H9 (cell line): Measurements from ENCODE around the gene TM4SF1. TPM values are rescaled to one million over a fixed set of nuclear protein-coding genes. Genes with fewer than 3 reads are reported as not detected.

ENCODE experiments used
- DNase-seq: peaks from one replicate; pipeline ENCODE4 v3.0.0-alpha.2; 2017
- H2AFZ ChIP-seq: one replicate; pipeline ENCODE4 v1.6.1; 2013; ENCODE audit warnings: mild to moderate bottlenecking, low read length, control low read depth, moderate library complexity
- H2AK5ac ChIP-seq: 2 replicates; pipeline ENCODE4 v1.6.1; 2013; ENCODE audit warnings: low read length, control low read depth, mixed read lengths; ENCODE audit not compliant: insufficient read length
- H2BK120ac ChIP-seq: one replicate; pipeline ENCODE4 v1.6.1; 2013; ENCODE audit warnings: low read depth, mild to moderate bottlenecking, low read length, control low read depth, inconsistent platforms; ENCODE audit not compliant: poor library complexity, severe bottlenecking
- H2BK12ac ChIP-seq: 2 replicates; pipeline ENCODE4 v1.6.1; 2013; ENCODE audit warnings: low read length, control low read depth, mixed read lengths, low read depth; ENCODE audit not compliant: insufficient read length
- H2BK15ac ChIP-seq: 2 replicates; pipeline ENCODE4 v1.6.1; 2013; ENCODE audit warnings: low read depth, low read length, control low read depth
- H2BK20ac ChIP-seq: one replicate; pipeline ENCODE4 v1.6.1; 2013; ENCODE audit warnings: low read depth, mild to moderate bottlenecking, low read length, control low read depth, inconsistent platforms; ENCODE audit not compliant: poor library complexity, severe bottlenecking
- H2BK5ac ChIP-seq: 2 replicates; pipeline ENCODE4 v1.6.1; 2013; ENCODE audit warnings: low read length, control low read depth, mixed read lengths; ENCODE audit not compliant: insufficient read length
- H3K14ac ChIP-seq: 2 replicates; pipeline ENCODE4 v1.6.1; 2013; ENCODE audit warnings: low read length, control low read depth; ENCODE audit not compliant: insufficient read depth
- H3K18ac ChIP-seq: 2 replicates; pipeline ENCODE4 v1.6.1; 2013; ENCODE audit warnings: low read depth, mild to moderate bottlenecking, mixed read lengths, low read length, control low read depth; ENCODE audit not compliant: insufficient read length
- H3K23ac ChIP-seq: 2 replicates; pipeline ENCODE4 v1.6.1; 2013; ENCODE audit warnings: low read length, control low read depth, mixed read lengths, low read depth; ENCODE audit not compliant: insufficient read length
- H3K23me2 ChIP-seq: 2 replicates; pipeline ENCODE4 v1.6.1; 2013; ENCODE audit warnings: low read depth, mild to moderate bottlenecking, mixed read lengths, low read length, control low read depth; ENCODE audit not compliant: insufficient read length, poor library complexity, severe bottlenecking
- H3K27ac ChIP-seq: 2 replicates; pipeline ENCODE4 v1.5.1; 2013; ENCODE audit warnings: low read length, control low read depth, mixed read lengths, low read depth; ENCODE audit not compliant: insufficient read length
- H3K27me3 ChIP-seq: 2 replicates; pipeline ENCODE4 v1.6.1; 2013; ENCODE audit warnings: low read length, control low read depth, inconsistent platforms; ENCODE audit not compliant: insufficient read depth
- H3K4ac ChIP-seq: 2 replicates; pipeline ENCODE4 v1.6.1; 2013; ENCODE audit warnings: low read depth, mild to moderate bottlenecking, control low read depth, inconsistent platforms, low read length, moderate library complexity
- H3K4me1 ChIP-seq: 2 replicates; pipeline ENCODE4 v1.6.1; 2013; ENCODE audit warnings: low read length, control low read depth, inconsistent platforms; ENCODE audit not compliant: insufficient read depth
- H3K4me2 ChIP-seq: 2 replicates; pipeline ENCODE4 v1.6.1; 2013; ENCODE audit warnings: low read length, control low read depth, mixed read lengths; ENCODE audit not compliant: insufficient read length, insufficient read depth
- H3K56ac ChIP-seq: 2 replicates; pipeline ENCODE4 v1.6.1; 2013; ENCODE audit warnings: low read depth, mild to moderate bottlenecking, mixed read lengths, low read length, control low read depth; ENCODE audit not compliant: insufficient read length
- H3K79me1 ChIP-seq: 2 replicates; pipeline ENCODE4 v1.6.1; 2013; ENCODE audit warnings: low read depth, mild to moderate bottlenecking, moderate library complexity, low read length, control low read depth, inconsistent platforms; ENCODE audit not compliant: insufficient read depth, poor library complexity, severe bottlenecking
- H3K79me2 ChIP-seq: 2 replicates; pipeline ENCODE4 v1.6.1; 2013; ENCODE audit warnings: low read length, control low read depth, inconsistent platforms; ENCODE audit not compliant: insufficient read depth
- H3K9ac ChIP-seq: 2 replicates; pipeline ENCODE4 v1.6.1; 2013; ENCODE audit warnings: low read length, control low read depth, mixed read lengths; ENCODE audit not compliant: insufficient read length; ENCODE audit errors: extremely low read depth
- H3K9me3 ChIP-seq: one replicate; pipeline ENCODE4 v1.6.1; 2013; ENCODE audit warnings: low read depth, low read length, inconsistent platforms; ENCODE audit not compliant: control insufficient read depth
- H3T11ph ChIP-seq: one replicate; pipeline ENCODE4 v1.6.1; 2013; ENCODE audit warnings: mild to moderate bottlenecking, low read length, control low read depth, inconsistent platforms
- H4K20me1 ChIP-seq: one replicate; pipeline ENCODE4 v1.6.1; 2013; ENCODE audit not compliant: control insufficient read depth, insufficient read length, insufficient read depth
- H4K5ac ChIP-seq: 2 replicates; pipeline ENCODE4 v1.6.1; 2013; ENCODE audit warnings: low read depth, mild to moderate bottlenecking, mixed read lengths, low read length, control low read depth; ENCODE audit not compliant: insufficient read length
- H4K8ac ChIP-seq: replicated peaks from 2 replicates; pipeline ENCODE4 v1.6.1; 2013; ENCODE audit warnings: low read length, control low read depth, mixed read lengths, low read depth; ENCODE audit not compliant: insufficient read length
- H4K91ac ChIP-seq: 2 replicates; pipeline ENCODE4 v1.6.1; 2013; ENCODE audit warnings: low read depth, mild to moderate bottlenecking, moderate library complexity, mixed read lengths, low read length, control low read depth; ENCODE audit not compliant: insufficient read length
- H3K27ac Mint-ChIP-seq, 3 experiments: 2 replicates in 2 of 3; 3 replicates in 1 of 3; pipeline ENCODE4 v1.8.0; 2020 to 2021; ENCODE audit warnings: mixed read lengths in 3 of 3, mild to moderate bottlenecking in 1 of 3, moderate library complexity in 1 of 3
- H3K27me3 Mint-ChIP-seq: 2 replicates; pipeline ENCODE4 v1.8.0; 2021; ENCODE audit warnings: low read depth, mild to moderate bottlenecking, moderate library complexity, mixed read lengths
- H3K36me3 Mint-ChIP-seq, 3 experiments: 2 replicates in 2 of 3; 3 replicates in 1 of 3; pipeline ENCODE4 v1.8.0; 2020 to 2021; ENCODE audit warnings: low read depth in 3 of 3, mixed read lengths in 3 of 3; ENCODE audit not compliant: insufficient read depth in 1 of 3
- H3K4me1 Mint-ChIP-seq, 2 experiments: 2 replicates each; pipeline ENCODE4 v1.8.0; 2020; ENCODE audit warnings: mixed read lengths in 2 of 2
- H3K4me3 Mint-ChIP-seq, 2 experiments: 2 replicates in 1 of 2; 3 replicates in 1 of 2; pipeline ENCODE4 v1.8.0; 2020 to 2021; ENCODE audit warnings: mild to moderate bottlenecking in 2 of 2, mixed read lengths in 2 of 2, moderate library complexity in 1 of 2
- H3K9me3 Mint-ChIP-seq, 2 experiments: 2 replicates in 1 of 2; 3 replicates in 1 of 2; pipeline ENCODE4 v1.8.0; 2020; ENCODE audit warnings: mild to moderate bottlenecking in 2 of 2, mixed read lengths in 2 of 2, moderate library complexity in 1 of 2
- CTCF ChIP-seq: fragments of 200-600 bp; sonication (generic); conservative IDR thresholded peaks from 3 replicates; pipeline ENCODE4 v1.8.0; 2021; ENCODE audit warnings: antibody characterized with exemption, mild to moderate bottlenecking
- WGBS: extraction: QIAGEN DNeasy Blood & Tissue Kit; methylation state at CpG from one replicate; pipeline ENCODE4 v1.1.7; 2013; ENCODE audit warnings: missing lambda C conversion rate, low lambda C conversion rate, mixed read lengths; ENCODE audit not compliant: insufficient read length; ENCODE audit errors: extremely low coverage; 5-methylcytosine and 5-hydroxymethylcytosine counted together
- total RNA-seq: library from RNA; stranded (reverse); gene quantifications from 2 replicates; pipeline ENCODE4 v1.2.1, GENCODE V29; 2021

The TM4SF1 gene
- total RNA-seq, 1 experiment from 2014 or later = 1.2 TPM

- no peak overlapping the region for H2AFZ ChIP-seq
- no peak overlapping the region for H2BK15ac ChIP-seq
- no peak overlapping the region for H3K9ac ChIP-seq
- no peak overlapping the region for H3K14ac ChIP-seq
- H3K18ac ChIP-seq = no peak overlapping the region
- peaks cover 5% of the 10 kb centered on the region for H3K4me1 ChIP-seq
- no peak overlapping the region for H2BK12ac ChIP-seq
- no peaks in the 10 kb centered on the region for H3K27me3 ChIP-seq
- no peak for TF ChIP-seq CTCF
- H3K79me1 ChIP-seq = no peaks in the 10 kb centered on the region
- no peak overlapping the region for H3K56ac ChIP-seq
- H4K8ac ChIP-seq = no peak overlapping the region
- H3K23me2 ChIP-seq = no peaks in the 10 kb centered on the region
- H3K79me2 ChIP-seq = no peaks in the 10 kb centered on the region
- H3K9me3 Mint-ChIP-seq = no peaks in the 10 kb centered on the region
- no peaks in the 10 kb centered on the region for H4K20me1 ChIP-seq
- H2BK20ac ChIP-seq = no peak overlapping the region
- H3K27me3 Mint-ChIP-seq = no peaks in the 10 kb centered on the region; the same call in 1 of the 2 replicates
- H3K27ac ChIP-seq = no peak overlapping the region
- H4K5ac ChIP-seq = no peak overlapping the region
- no peak overlapping the region for H3K23ac ChIP-seq
- H3K4me1 Mint-ChIP-seq = peaks cover 56 to 59% of the 10 kb centered on the region in 2 experiments
- peak overlapping the region in 2 of 3 experiments; percentile 17 to 96; a peak in 2 of 7 replicates for H3K27ac Mint-ChIP-seq
- no peaks in the 10 kb centered on the region for H3K36me3 Mint-ChIP-seq
- DNase-seq = no peak
- H2AK5ac ChIP-seq = no peak overlapping the region
- H3T11ph ChIP-seq = no peak overlapping the region
- H3K4me2 ChIP-seq = no peak overlapping the region
- no peaks in the 10 kb centered on the region for H3K9me3 ChIP-seq
- H2BK5ac ChIP-seq = no peak overlapping the region
- no peak overlapping the region for H3K4ac ChIP-seq
- no peak overlapping the region for H3K4me3 Mint-ChIP-seq
- no peak overlapping the region for H2BK120ac ChIP-seq
- no CpG with 5 or more reads among the region's 6 CpGs for WGBS
- no peak overlapping the region for H4K91ac ChIP-seq
Measured at GRCh38 chr3:149368201-149368673, 9.2 kb downstream of the TM4SF1 start.
